HFF-Myc (cell line): ENCODE measurements around the gene MARCO.

Experiments used
- DNase-seq: peaks from one replicate; pipeline ENCODE4 v3.0.0-alpha.2; 2011; ENCODE audit warnings: low read depth; ENCODE audit errors: extremely low read depth
- H3K4me3 ChIP-seq: replicated peaks from 2 replicates; pipeline ENCODE4 v1.5.1; 2011; ENCODE audit warnings: low read depth, mild to moderate bottlenecking, control low read depth, low read length
- TF ChIP-seq, protein P1 (sequence below): IDR thresholded peaks from 2 replicates; pipeline ENCODE4 v1.5.1; 2012; ENCODE audit warnings: mild to moderate bottlenecking, low read depth, low read length, control low read depth; ENCODE audit errors: missing control alignments

The MARCO gene

DNA sequence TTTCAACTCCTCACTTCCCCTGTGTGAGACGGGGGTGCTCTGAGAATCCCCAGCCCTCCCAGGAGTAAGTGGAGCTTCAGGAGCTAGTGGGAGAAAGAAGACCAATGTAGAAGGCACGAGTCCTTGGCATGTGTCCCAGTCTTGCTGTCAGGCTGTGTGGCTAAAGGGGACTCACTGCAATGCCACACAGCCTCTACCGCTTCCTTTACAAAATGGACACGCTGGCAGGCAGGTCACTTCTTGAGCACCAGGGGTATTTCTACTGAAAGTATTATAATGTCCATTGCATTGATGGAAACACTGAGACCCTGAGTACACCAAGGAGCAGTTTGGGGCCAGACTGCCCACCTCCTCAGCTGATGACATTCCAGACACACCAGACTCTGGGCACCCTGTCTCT lies 35.8 kb upstream of the MARCO start:
- TF ChIP-seq, protein P1, sequence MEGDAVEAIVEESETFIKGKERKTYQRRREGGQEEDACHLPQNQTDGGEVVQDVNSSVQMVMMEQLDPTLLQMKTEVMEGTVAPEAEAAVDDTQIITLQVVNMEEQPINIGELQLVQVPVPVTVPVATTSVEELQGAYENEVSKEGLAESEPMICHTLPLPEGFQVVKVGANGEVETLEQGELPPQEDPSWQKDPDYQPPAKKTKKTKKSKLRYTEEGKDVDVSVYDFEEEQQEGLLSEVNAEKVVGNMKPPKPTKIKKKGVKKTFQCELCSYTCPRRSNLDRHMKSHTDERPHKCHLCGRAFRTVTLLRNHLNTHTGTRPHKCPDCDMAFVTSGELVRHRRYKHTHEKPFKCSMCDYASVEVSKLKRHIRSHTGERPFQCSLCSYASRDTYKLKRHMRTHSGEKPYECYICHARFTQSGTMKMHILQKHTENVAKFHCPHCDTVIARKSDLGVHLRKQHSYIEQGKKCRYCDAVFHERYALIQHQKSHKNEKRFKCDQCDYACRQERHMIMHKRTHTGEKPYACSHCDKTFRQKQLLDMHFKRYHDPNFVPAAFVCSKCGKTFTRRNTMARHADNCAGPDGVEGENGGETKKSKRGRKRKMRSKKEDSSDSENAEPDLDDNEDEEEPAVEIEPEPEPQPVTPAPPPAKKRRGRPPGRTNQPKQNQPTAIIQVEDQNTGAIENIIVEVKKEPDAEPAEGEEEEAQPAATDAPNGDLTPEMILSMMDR: no peak
- no peak overlapping the region for H3K4me3 ChIP-seq
- DNase-seq: no peak

GRCh38 chr2:118907759-118908158 lies 34.2 kb upstream of the MARCO start:
- H3K4me3 ChIP-seq: no peak overlapping the region
- no peak for DNase-seq
- TF ChIP-seq, protein P1: no peak

GRCh38 chr2:118909191-118909590 lies 32.8 kb upstream of the MARCO start:
- H3K4me3 ChIP-seq: no peak overlapping the region
- TF ChIP-seq, protein P1: no peak
- no peak for DNase-seq

- DNase-seq: no peak
- no peak overlapping the region for H3K4me3 ChIP-seq
- TF ChIP-seq, protein P1: no peak
Measured at GRCh38 chr2:118911166-118911856, 30.7 kb upstream of the MARCO start.

- H3K4me3 ChIP-seq: no peak overlapping the region
- DNase-seq: no peak
- TF ChIP-seq, protein P1: no peak
Measured at GRCh38 chr2:118911936-118912335, 30.1 kb upstream of the MARCO start.

DNA sequence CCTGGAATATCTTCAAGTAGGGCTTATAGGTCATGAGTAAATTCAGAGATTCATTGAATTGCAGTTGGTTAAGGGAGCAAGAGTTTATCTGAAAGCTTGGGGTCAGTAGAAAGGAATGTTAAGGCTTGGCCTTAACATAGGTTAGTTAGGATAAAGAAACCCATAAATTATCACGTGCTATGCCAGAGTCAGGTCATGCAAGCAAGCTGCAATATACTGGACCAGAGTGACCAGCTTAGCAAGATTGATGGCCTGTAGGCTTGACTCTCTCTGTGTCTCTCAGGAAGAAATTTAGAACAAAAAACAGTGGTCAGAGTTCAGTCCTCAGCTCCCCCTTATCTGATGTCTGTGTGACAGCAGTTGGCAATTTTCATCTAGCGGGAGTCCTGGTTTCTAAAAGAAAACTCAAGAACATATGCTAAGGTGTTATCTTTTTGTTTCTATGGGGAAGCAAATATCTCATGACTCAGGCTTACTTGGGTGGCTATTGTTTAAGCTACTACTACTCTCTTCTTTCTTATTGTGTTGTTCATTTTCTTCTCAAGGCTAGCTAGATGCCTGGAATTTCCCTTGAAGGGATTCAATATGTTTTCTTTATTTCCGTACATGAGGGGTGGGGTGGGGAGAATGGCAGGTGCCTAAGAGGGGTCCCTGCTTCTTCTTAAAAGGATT lies 28.7 kb upstream of the MARCO start:
- no peak for DNase-seq
- TF ChIP-seq, protein P1: no peak
- H3K4me3 ChIP-seq: no peak overlapping the region
